IPS DF 6.9 (cell line): ENCODE data around the gene SLC38A8.

Experiments used
- DNase-seq: peaks from one replicate; pipeline ENCODE4 v3.0.0-alpha.2; 2013; ENCODE audit warnings: low read depth, low spot score
- H3K27ac ChIP-seq: one replicate; pipeline ENCODE4 v1.5.1; 2013; ENCODE audit warnings: low read length, control low read depth
- H3K27me3 ChIP-seq: 2 replicates; pipeline ENCODE4 v1.6.1; 2013; ENCODE audit warnings: mild to moderate bottlenecking, low read length; ENCODE audit not compliant: control insufficient read depth, insufficient read depth
- H3K36me3 ChIP-seq: 2 replicates; pipeline ENCODE4 v1.6.1; 2013; ENCODE audit warnings: low read length; ENCODE audit not compliant: control insufficient read depth, insufficient read depth
- H3K4me1 ChIP-seq: 2 replicates; pipeline ENCODE4 v1.6.1; 2013; ENCODE audit warnings: low read length; ENCODE audit not compliant: control insufficient read depth, insufficient read depth
- H3K4me3 ChIP-seq: 2 replicates; pipeline ENCODE4 v1.5.1; 2013; ENCODE audit warnings: mild to moderate bottlenecking, low read length
- H3K9me3 ChIP-seq: 2 replicates; pipeline ENCODE4 v1.6.1; 2013; ENCODE audit warnings: low read length, inconsistent platforms; ENCODE audit not compliant: control insufficient read depth, insufficient read depth
- WGBS: extraction: QIAGEN DNeasy Blood & Tissue Kit; methylation state at CpG from one replicate; pipeline ENCODE4 v1.1.7; 2013; ENCODE audit warnings: mixed read lengths, missing lambda C conversion rate; ENCODE audit not compliant: insufficient read length, insufficient coverage; 5-methylcytosine and 5-hydroxymethylcytosine counted together

Gene SLC38A8

GRCh38 chr16:84049403-84050060, 6.9 kb upstream of the SLC38A8 start:
- Histone ChIP-seq H3K27ac (no peak overlapping the region), H3K4me3 (no peak overlapping the region), H3K27me3 (no peaks in the 10 kb centered on the region), H3K36me3 (peaks cover 8% of the 10 kb centered on the region; the same call in 1 of the 2 replicates), H3K4me1 (no peaks in the 10 kb centered on the region), H3K9me3 (no peaks in the 10 kb centered on the region)
- WGBS: no CpG with 5 or more reads among the region's 13 CpGs
- no peak for DNase-seq

DNA sequence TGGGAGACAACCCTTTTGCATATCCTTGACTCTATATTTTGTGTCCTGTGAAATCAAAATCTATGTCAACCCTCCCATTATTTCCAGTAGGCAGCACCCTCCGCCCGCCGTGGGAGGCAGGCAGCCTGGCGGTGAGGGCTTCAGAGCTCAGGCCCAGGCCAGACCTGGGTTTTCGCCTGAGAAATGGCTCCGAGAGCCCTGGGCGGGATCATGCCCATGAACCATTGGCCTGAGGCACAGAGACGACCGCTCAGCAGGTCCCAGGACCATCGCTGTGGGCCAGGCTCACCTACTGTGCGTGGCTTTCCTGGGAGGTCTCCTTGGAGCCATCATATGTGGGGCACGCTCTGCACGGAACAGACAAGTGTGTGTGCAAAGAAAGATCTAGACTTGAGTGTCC, 6.3 kb upstream of the SLC38A8 start:
- H3K36me3 ChIP-seq: peaks cover 3% of the 10 kb centered on the region; the same call in 1 of the 2 replicates
- no CpG with 5 or more reads among the region's 13 CpGs for WGBS
- no peak for DNase-seq
- H3K27me3 ChIP-seq: no peaks in the 10 kb centered on the region
- H3K27ac ChIP-seq: no peak overlapping the region
- H3K9me3 ChIP-seq: no peaks in the 10 kb centered on the region
- H3K4me1 ChIP-seq: peaks cover under 1% of the 10 kb centered on the region; the same call in 1 of the 2 replicates
- H3K4me3 ChIP-seq: no peak overlapping the region

DNA sequence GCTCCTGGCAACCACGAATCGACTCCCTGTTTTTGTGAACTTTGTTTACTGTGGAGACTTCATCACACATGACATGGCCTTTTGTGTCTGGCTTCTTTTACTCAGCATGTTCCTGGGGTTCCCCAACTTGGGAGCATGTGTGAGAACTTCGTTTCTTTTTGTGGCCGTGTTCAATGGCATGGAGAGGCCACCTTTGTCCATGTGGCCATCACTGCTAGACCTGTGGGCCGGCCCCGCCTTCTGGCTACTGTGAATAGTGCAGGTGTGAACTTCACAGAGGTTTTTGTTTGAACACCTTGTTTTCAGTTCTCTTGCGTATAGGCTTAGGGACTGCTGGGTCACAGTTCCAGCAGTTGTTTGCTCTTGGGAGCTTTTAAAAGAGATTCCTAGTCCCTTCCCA, 5.7 kb upstream of the SLC38A8 start:
- DNase-seq: no peak
- H3K4me1 ChIP-seq: peaks cover 2% of the 10 kb centered on the region; the same call in 1 of the 2 replicates
- no peaks in the 10 kb centered on the region for H3K9me3 ChIP-seq
- WGBS: no CpG with 5 or more reads among the region's 7 CpGs
- no peak overlapping the region for H3K27ac ChIP-seq
- H3K36me3 ChIP-seq: peaks cover 3% of the 10 kb centered on the region; the same call in 1 of the 2 replicates
- H3K27me3 ChIP-seq: no peaks in the 10 kb centered on the region
- H3K4me3 ChIP-seq: no peak overlapping the region

DNA sequence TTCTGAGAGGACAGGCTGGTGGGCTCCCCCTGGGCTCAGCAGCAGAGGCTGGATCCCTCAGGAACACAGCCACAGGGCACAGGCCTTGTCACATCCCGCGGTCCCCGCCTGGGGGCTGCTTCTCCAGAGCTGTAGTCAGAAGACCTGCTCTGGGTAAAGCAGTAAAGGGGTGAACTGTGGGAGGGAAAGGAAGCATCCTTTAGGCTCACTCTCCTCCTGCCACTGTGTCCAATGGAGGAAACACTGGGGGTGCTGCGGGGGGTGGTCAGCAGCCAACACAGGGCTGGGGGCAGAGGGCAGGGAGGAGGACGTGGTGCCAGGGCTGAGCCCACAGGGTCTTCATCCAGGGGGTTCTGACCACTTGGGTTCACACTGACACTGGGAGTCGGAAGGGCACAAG, 5.0 kb upstream of the SLC38A8 start:
- Histone ChIP-seq H3K36me3 (peaks cover 3% of the 10 kb centered on the region; the same call in 1 of the 2 replicates), H3K9me3 (no peaks in the 10 kb centered on the region), H3K4me1 (peaks cover 4% of the 10 kb centered on the region), H3K27me3 (no peaks in the 10 kb centered on the region), H3K4me3 (no peak overlapping the region), H3K27ac (no peak overlapping the region)
- no CpG with 5 or more reads among the region's 6 CpGs for WGBS
- no peak for DNase-seq

- H3K27me3 ChIP-seq: no peaks in the 10 kb centered on the region
- H3K9me3 ChIP-seq: no peaks in the 10 kb centered on the region
- DNase-seq: no peak
- H3K4me3 ChIP-seq: no peak overlapping the region
- H3K4me1 ChIP-seq: peaks cover 5% of the 10 kb centered on the region
- no peak overlapping the region for H3K27ac ChIP-seq
- peaks cover 2% of the 10 kb centered on the region; the same call in 1 of the 2 replicates for H3K36me3 ChIP-seq
- WGBS: no CpG with 5 or more reads among the region's 6 CpGs
Observed at GRCh38 chr16:84047206-84047605, 4.6 kb upstream of the SLC38A8 start.

- DNase-seq: no peak
- no peaks in the 10 kb centered on the region for H3K9me3 ChIP-seq
- H3K4me3 ChIP-seq: no peak overlapping the region
- WGBS: no CpG with 5 or more reads among the region's 19 CpGs
- H3K36me3 ChIP-seq: no peaks in the 10 kb centered on the region
- peaks cover 5% of the 10 kb centered on the region for H3K4me1 ChIP-seq
- no peaks in the 10 kb centered on the region for H3K27me3 ChIP-seq
- H3K27ac ChIP-seq: no peak overlapping the region
Observed at GRCh38 chr16:84045818-84046470, 3.3 kb upstream of the SLC38A8 start.

GRCh38 chr16:84045001-84045817, 2.6 kb upstream of the SLC38A8 start:
- no peaks in the 10 kb centered on the region for H3K27me3 ChIP-seq
- peaks cover 5% of the 10 kb centered on the region for H3K4me1 ChIP-seq
- H3K27ac ChIP-seq: no peak overlapping the region
- WGBS: no CpG with 5 or more reads among the region's 36 CpGs
- no peak for DNase-seq
- H3K9me3 ChIP-seq: no peaks in the 10 kb centered on the region
- H3K36me3 ChIP-seq: no peaks in the 10 kb centered on the region
- H3K4me3 ChIP-seq: no peak overlapping the region

- DNase-seq: peak; percentile 27
- Histone ChIP-seq H3K27ac (no peak overlapping the region), H3K36me3 (no peaks in the 10 kb centered on the region), H3K27me3 (no peaks in the 10 kb centered on the region), H3K9me3 (no peaks in the 10 kb centered on the region), H3K4me1 (peaks cover 5% of the 10 kb centered on the region), H3K4me3 (no peak overlapping the region)
- WGBS: no CpG with 5 or more reads among the region's 5 CpGs
Observed at GRCh38 chr16:84044118-84044488, 1.5 kb upstream of the SLC38A8 start.

- no peak for DNase-seq
- Histone ChIP-seq H3K9me3 (no peaks in the 10 kb centered on the region), H3K4me3 (no peak overlapping the region), H3K36me3 (no peaks in the 10 kb centered on the region), H3K4me1 (peaks cover 5% of the 10 kb centered on the region), H3K27ac (no peak overlapping the region), H3K27me3 (no peaks in the 10 kb centered on the region)
- WGBS: no CpG with 5 or more reads among the region's 18 CpGs
Observed at GRCh38 chr16:84043486-84044117, 1.0 kb upstream of the SLC38A8 start.

DNA sequence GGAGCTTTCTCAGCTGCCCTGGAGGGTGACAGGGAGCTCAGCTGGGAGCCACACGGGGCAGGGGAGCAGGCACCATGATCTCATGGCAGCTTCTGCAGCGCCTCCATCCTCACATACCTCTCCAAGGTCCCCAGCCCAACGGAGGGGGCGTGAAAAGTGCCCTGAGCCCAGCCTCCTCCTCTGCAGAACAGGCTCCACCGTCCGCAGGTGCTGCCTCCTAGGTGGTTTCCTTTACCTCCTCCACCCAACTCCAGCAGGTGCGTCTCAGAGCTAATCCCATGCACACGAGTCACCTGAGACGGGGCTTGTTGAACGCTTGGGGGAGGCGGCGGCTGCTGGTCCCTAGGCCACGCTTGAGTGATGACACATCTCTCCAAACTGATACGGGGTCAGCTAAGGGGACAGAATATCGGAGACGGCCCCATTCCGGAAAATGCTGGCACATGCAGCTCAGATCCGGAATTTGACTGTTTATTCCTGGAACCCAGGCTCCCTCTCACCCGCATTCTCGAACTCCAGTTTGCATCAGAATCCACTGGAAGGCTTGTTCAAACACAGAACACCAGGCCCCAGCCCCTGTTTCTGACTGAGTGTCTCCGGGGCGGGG, 387 bp upstream of the SLC38A8 start:
- no peak overlapping the region for H3K4me3 ChIP-seq
- DNase-seq: no peak
- H3K27ac ChIP-seq: no peak overlapping the region
- WGBS: no CpG with 5 or more reads among the region's 22 CpGs
- H3K4me1 ChIP-seq: peaks cover 5% of the 10 kb centered on the region
- H3K9me3 ChIP-seq: no peaks in the 10 kb centered on the region
- no peaks in the 10 kb centered on the region for H3K36me3 ChIP-seq
- H3K27me3 ChIP-seq: no peaks in the 10 kb centered on the region
